Testis (tissue), 2 donors: ENCODE results near the gene IGFBP3.

Experiments
- CTCF ChIP-seq, 3 experiments: fragments of 450-650 bp in 2 of 3; fragments of 200-600 bp in 1 of 3; sonication (generic) in 1 of 3; IDR thresholded peaks; one replicate each; pipeline ENCODE4 v1.5.1; 2016 to 2019; ENCODE audit warnings: antibody characterized with exemption in 3 of 3, mild to moderate bottlenecking in 2 of 3, moderate library complexity in 1 of 3
- POLR2A ChIP-seq: fragments of 450-650 bp; IDR thresholded peaks from one replicate; pipeline ENCODE4 v1.6.1; 2017; ENCODE audit warnings: antibody characterized with exemption, mild to moderate bottlenecking, moderate library complexity

- no peak for TF ChIP-seq CTCF (IDR thresholded peaks at IDR 0.05)
- TF ChIP-seq POLR2A = no peak
Measured at GRCh38 chr7:45911311-45911710, 9.8 kb downstream of the IGFBP3 start.
